AG04450 (cell line): ENCODE results near the gene USP16. TPM values are rescaled to one million over a fixed set of nuclear protein-coding genes. Genes with fewer than 3 reads are reported as not detected.

Source experiments
- CTCF ChIA-PET: fragments of 300-600, 350-600 bp; formaldehyde crosslinking; extraction: SDS; loops from one replicate; lab custom pipeline; 2022; ENCODE audit warnings: antibody characterized with exemption, inconsistent platforms; lab: Charles Lee
- POLR2A ChIA-PET: fragments of 350-600 bp; formaldehyde crosslinking; extraction: SDS; loops from one replicate; lab custom pipeline; 2021; ENCODE audit warnings: antibody characterized with exemption, inconsistent platforms; lab: Yijun Ruan, JAX
- DNase-seq: peaks from one replicate; pipeline ENCODE4 v3.0.0-alpha.2; 2011; ENCODE audit warnings: low read depth, low spot score
- H3K27ac ChIP-seq: one replicate; pipeline ENCODE4 v1.5.1; 2012; ENCODE audit warnings: low read depth, low read length, control low read depth
- H3K27me3 ChIP-seq: one replicate; pipeline ENCODE4 v1.6.0; 2012; ENCODE audit warnings: low read length; ENCODE audit not compliant: control insufficient read depth, insufficient read depth
- H3K4me3 ChIP-seq: 2 replicates; pipeline ENCODE4 v1.5.1; 2011; ENCODE audit warnings: mild to moderate bottlenecking, low read depth, low read length, control low read depth
- H3K9me3 ChIP-seq: 2 replicates; pipeline ENCODE4 v1.5.1; 2012; ENCODE audit warnings: low read length; ENCODE audit not compliant: control insufficient read depth, insufficient read depth
- polyA plus RNA-seq: library from polyadenylated mRNA; depleted of rRNA; stranded (reverse); fragments of >200 nt; gene quantifications from 2 replicates; pipeline ENCODE4 v1.2.3, GENCODE V29; 2011
- TF ChIP-seq, protein P1 (sequence below): IDR thresholded peaks from 2 replicates; pipeline ENCODE4 v1.5.1; 2011; ENCODE audit warnings: low read depth, low read length, control low read depth, inconsistent platforms

The USP16 gene
- polyA plus RNA-seq, 1 experiment = 35.6 TPM

DNA sequence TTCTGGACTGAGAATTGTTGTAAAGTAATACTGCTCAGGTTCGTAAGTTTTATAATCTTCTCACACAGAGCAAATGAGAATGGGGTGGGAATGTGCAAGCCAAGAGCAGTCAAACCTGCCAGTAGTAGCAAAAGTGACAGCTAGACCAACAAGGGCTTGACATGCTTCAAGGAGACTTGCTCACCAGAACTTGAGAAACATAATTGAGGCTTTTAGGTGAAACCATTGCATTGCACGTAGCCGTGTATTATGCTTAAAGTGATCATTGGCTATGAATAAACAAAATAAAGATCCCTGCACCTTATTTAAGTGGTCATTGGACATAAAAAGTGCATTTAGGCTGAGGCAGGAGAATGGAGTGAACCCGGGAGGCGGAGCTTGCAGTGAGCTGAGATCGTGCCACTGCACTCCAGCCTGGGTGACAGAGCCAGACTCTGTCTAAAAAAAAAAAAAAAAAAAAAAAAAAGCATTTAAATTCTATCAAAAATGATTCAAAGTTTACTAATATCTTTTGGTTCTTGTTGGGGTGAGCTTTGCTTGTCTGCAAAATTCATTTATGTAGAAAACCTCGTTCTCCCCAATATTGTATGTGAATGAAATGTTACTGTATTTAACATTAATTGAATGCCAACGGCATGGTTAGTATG, 60.8 kb downstream of the USP16 start:
- CTCF ChIA-PET = no interaction called here

DNA sequence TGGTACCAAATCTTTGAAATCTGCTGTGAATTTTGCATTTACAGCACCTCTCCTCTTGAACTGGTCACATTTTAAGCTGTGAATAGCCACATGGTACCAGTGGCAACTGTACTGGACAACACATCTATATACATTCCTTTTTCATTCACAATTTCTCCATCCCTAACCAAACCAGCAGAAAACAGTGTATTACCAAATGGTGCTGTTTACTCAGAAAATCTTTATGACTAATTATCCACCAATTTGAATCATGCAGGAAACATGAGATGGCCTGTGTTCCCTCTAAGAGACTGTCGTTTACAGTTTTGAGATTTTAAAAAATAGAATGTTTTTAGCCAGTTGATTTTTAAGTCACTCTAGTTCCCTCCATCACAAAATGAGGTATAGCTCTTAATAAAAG, 66.6 kb downstream of the USP16 start:
- Histone ChIP-seq H3K27ac (peak overlapping the region; percentile 55), H3K9me3 (no peaks in the 10 kb centered on the region), H3K4me3 (no peak overlapping the region), H3K27me3 (no peaks in the 10 kb centered on the region)
- DNase-seq = peak; percentile 37
- CTCF ChIA-PET = interaction anchor here (0.6 to 7.1 kb wide), 15 partner anchors 10 to 758 kb away, joined by 3 to 67 read pairs (median 5); no protein-coding TSS in a partner anchor
- POLR2A ChIA-PET = interaction anchor here (1.2 to 1.5 kb wide), 2 partner anchors 54 to 210 kb away, joined by 4 to 5 read pairs; no protein-coding TSS in a partner anchor
- TF ChIP-seq, protein P1, sequence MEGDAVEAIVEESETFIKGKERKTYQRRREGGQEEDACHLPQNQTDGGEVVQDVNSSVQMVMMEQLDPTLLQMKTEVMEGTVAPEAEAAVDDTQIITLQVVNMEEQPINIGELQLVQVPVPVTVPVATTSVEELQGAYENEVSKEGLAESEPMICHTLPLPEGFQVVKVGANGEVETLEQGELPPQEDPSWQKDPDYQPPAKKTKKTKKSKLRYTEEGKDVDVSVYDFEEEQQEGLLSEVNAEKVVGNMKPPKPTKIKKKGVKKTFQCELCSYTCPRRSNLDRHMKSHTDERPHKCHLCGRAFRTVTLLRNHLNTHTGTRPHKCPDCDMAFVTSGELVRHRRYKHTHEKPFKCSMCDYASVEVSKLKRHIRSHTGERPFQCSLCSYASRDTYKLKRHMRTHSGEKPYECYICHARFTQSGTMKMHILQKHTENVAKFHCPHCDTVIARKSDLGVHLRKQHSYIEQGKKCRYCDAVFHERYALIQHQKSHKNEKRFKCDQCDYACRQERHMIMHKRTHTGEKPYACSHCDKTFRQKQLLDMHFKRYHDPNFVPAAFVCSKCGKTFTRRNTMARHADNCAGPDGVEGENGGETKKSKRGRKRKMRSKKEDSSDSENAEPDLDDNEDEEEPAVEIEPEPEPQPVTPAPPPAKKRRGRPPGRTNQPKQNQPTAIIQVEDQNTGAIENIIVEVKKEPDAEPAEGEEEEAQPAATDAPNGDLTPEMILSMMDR = no peak

More for the DNA sequence above, 60.8 kb downstream of the USP16 start:
- TF ChIP-seq, protein P1 = no peak
- Histone ChIP-seq H3K9me3 (no peaks in the 10 kb centered on the region), H3K27me3 (no peaks in the 10 kb centered on the region), H3K27ac (no peak overlapping the region), H3K4me3 (no peak overlapping the region)
- POLR2A ChIA-PET = interaction anchor here (0.6 kb wide), 1 partner anchor 257 kb away, joined by 8 read pairs; no protein-coding TSS in a partner anchor
- no peak for DNase-seq

DNA sequence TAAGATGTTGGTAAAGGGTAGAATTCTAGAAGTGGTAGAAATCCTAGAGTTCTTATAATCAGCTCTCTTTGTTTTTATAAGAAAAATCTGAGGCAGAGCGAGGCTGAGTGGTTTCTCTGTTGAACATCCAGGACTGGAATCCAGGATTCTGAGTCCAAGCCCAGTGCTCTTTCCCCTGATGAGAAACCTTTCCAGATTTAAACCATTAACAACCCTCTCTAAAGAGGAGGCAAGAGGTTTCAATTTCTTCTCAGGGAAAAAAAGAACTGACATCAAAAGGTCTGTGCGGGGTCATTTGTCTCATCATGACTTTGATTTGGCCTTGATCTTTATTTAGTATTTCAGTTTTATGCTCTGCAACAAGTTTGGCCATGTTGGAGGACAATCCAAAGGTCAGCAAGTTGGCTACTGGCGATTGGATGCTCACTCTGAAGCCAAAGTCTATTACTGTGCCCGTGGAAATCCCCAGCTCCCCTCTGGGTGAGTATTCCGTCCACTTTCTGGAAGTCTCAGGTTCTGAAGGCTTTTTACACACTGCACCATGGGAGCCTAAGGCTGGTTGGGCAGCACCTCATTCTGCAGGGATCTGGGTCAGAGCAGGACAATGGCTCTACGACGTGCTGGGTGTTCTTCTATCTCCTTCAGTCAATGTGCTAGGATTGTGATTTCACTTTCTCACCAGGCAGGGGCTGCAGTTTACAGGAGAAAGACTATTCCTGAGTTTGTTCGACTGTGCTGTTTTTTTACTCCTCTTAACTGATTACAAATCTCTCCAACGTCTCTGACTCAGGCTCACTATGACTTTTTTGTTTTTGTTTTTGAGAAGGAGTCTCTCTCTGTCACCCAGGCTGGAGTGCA, 67.9 kb downstream of the USP16 start:
- ChIA-PET CTCF (interaction anchor here (1.0 to 7.1 kb wide), 5 partner anchors 36 to 757 kb away, joined by 3 to 67 read pairs (median 7); no protein-coding TSS in a partner anchor), POLR2A (interaction anchor here (0.6 kb wide), 1 partner anchor 13 kb away, joined by 3 read pairs; no protein-coding TSS in a partner anchor)
- no peak for DNase-seq
- no peaks in the 10 kb centered on the region for H3K9me3 ChIP-seq
- no peak overlapping the region for H3K4me3 ChIP-seq
- H3K27ac ChIP-seq = peak overlapping the region; percentile 48
- H3K27me3 ChIP-seq = no peaks in the 10 kb centered on the region
- TF ChIP-seq, protein P1 = peak; percentile 35

DNA sequence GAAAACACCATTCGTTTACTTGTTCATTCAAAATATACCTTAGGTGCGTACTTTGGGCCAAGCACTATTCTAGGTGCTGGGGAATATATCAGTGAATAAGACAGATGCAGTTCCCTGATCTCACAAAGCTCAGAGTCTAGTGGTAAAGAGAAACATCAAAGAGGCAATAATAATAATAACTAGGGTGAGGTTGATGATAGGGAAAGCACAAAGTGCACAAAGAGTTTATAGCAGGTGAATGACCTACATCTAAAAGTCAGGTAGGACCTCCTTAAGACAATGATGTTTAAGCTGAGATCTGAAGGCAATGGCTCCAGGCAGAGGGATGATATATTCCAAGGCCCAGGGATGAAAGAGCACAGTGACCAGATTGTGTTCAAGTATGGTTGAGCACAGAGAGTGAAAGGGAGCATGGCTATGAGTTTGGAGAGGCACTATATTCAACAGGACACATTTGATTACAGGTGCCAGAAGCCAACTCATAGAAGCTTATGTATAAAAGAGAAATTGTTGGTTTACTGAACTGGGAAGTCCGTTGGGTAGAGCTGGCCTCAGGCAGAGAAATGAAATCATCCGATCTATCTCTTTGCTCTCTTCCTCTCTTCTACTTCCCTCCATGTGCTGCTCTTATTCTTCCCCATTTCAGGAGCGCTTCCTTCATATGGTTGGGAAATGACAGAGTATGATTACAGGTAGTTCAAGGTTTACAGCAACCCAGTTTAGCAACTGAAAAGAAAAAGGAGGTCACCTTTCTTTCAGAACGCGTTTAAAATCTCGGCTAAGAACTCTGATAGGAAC, 71.9 kb downstream of the USP16 start:
- no peak for DNase-seq
- TF ChIP-seq, protein P1 = no peak
- H3K27me3 ChIP-seq = no peaks in the 10 kb centered on the region
- no peak overlapping the region for H3K4me3 ChIP-seq
- CTCF ChIA-PET = interaction anchor here (1.4 kb wide), 1 partner anchor 67 kb away, joined by 3 read pairs; no protein-coding TSS in a partner anchor
- H3K9me3 ChIP-seq = no peaks in the 10 kb centered on the region
- POLR2A ChIA-PET = no interaction called here
- no peak overlapping the region for H3K27ac ChIP-seq
